NAMALWA (cell line): ENCODE results near the gene SIRPA.

Experiments
- DNase-seq: peaks from one replicate; pipeline ENCODE4 v3.0.0-alpha.2; 2015; ENCODE audit warnings: low spot score

SIRPA gene

DNA sequence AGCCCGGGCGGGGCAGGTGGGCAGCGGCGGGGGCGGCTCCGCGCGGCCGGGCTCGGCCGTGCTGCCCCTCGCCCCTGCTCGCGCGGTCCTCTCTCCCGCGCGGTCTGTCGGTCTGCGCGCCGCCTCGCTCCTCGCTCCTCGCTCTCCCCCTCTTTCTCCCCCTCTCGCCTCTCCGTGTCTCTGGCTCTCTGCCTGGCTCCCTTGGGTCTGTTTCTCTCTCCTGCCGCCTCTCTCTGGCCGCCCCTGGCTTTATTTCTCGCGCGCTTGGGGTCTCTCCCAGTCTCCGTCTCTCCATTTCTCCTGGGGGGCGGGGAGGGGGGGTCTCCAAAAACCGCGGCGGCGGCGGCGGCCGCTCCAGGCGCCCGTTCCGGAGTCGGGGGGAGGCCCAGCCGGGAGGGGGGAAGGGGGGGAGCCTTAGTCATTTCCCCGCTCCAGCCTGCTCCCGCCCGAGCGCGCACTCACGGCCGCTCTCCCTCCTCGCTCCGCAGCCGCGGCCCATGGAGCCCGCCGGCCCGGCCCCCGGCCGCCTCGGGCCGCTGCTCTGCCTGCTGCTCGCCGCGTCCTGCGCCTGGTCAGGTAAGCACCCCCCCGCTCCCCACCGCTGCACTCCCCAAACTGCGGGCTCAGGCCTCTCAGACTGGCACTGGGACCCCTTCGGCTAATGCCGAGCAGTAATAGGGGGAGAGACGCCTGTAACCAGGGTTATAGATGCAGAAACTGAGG is at the start of gene SIRPA:
SIRPA (plus strand) TSS at position 457 of the 723 bp plus-strand sequence; CDS start at position 498, 41 bp downstream.
- DNase-seq: no peak

DNA sequence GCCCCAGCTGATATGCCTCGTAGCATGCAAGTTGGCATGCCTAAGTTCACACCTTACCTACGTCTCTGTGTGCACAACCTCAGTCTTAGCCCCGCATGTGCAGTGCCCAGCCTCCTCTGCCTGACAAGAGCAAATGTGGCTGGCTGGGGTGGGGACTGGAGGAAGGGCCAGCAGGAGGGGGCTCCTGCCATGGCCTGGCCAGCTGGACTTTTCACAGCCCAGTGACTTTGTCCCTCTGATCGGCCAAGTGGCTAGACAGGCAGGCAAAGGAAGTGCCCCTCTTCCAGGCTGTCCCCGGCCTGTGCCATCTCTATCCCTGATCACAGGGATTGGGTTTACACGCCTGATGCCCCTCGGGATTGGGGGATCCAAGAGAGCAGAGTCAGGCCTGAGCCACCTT is 49.5 kb upstream of the SIRPA start:
- no peak for DNase-seq

DNA sequence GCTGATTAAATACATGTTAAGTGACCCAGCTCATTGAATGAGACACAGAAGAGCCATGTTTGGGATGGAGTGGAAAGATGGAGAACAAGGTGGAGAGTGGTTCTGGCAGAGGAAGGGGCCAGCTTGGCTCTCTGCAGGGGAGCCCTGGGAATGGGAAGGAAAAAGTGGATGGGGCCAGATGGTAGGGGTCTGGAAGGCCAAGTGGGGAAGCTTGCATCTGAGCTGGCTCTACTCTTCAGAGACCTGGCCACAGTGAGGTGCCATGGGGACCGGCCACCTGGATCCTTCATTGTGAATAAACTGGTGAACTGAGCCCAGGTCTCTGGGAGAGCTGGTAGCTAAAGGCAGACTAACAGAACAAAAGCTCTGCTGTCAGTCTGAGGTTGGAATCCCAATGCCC is 48.9 kb upstream of the SIRPA start:
- no peak for DNase-seq

DNA sequence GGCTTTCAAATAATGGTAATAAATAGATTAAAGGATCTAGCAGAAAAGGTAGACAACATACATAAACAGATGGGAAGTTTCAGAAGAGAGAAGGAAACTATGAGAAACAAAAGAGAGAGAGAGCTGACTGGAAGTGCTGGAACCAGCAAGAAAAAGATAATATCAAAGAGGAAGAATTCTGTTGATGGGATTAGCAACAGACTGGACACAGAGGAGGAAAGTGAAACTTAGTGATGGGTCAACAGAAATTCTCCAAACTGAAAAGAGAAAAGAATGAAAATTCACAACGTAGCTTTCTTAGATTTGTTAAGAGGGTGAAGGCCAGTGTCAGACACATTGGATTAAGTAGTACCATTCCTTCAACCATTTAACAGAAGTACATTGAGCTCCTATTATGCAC is 48.3 kb upstream of the SIRPA start:
- no peak for DNase-seq

DNA sequence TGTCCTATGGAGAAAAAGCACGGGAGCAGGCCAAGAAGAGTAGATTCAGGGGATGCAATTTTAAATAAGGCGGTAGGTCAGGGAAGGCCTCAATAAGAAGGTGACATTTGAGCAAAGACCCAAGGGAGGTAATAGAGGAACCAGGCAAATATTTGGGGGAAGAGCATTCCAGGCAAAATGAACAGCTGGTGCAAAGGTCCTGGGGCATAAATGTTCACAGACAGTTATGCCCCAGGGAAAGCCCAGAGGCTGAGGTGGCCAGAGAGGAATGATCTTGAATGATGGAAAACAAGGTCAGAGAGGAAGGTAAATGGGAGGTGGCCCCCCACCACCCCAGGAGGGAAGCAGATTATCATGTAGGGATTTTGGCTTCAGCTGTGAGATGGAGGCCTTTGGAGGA is 47.4 kb upstream of the SIRPA start:
- DNase-seq: no peak

DNA sequence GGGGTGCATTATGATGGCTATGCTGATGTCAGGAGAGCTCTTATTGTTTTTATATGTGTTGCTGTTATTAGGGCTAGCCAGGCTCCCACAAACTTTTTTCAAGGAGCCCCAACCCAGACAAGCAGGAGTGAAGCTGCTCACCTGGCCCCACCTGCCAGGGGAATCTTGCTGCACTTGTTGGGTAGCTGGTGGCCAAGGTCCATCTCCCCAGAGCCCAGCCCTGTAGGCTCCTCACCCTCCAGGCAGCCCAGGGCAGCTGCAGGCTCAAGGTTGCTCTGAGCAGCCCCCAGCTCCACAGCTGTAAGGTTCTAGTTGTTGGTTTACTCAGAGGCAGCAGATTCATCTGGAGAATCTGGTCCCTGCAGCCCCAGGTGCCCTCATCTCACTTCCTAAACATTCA is 46.8 kb upstream of the SIRPA start:
- DNase-seq: no peak

DNA sequence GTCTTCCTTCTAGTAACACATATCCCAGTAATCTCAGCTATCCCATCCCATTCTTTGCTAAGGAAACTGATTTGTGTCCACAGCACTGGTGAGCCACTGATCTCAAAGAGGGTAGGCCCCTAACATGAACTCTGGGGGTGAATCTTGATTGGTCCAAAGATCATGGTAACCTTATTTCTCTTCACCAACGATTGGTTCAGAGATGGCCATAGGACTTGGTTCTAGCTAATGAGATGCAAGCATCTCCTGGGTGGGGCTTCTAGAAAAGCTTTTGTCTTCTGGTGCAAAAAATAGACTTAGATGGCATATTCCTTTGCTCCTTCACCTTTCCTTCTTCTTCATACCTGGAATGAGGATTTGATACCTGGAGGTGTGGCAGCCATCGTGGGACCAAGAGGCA is 43.8 kb upstream of the SIRPA start:
- DNase-seq: no peak

DNA sequence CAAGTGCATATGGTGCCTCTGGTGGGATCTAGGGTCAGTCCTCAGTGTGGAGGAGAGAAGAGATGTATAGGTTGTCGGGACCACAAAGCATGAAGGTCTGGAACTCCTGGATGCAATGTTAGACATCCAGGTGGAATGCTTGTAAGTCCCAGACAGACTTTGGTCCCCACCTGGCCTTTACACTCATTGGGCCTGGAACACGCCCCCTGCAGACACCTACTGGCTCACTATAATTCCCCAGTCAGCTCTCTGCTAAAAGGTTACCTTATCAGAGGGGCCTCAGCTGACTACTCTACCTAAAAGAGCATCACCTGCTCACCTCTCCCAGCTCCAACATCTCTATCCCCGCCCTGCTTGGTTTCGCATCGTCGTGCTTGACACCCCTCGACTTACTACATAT is 41.7 kb upstream of the SIRPA start:
- no peak for DNase-seq

DNA sequence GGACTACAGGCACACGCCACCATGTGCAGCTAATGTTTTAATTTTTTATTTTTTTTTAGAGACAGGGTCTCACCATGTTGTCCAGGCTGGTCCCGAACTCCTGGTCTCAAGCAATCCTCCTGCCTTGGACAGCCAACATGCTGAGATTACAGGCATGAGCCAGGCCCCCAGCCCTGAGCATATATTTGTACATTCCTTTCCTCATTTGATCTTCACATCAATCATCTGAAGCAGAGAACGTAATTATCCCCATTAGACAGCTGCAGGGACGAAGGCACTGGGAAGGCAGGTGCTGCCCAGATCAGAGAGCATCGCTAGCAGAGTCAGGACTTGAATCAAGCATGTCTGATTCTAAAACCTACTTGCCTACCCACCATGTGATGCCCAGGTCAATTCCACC is 41.0 kb upstream of the SIRPA start:
- DNase-seq: no peak

DNA sequence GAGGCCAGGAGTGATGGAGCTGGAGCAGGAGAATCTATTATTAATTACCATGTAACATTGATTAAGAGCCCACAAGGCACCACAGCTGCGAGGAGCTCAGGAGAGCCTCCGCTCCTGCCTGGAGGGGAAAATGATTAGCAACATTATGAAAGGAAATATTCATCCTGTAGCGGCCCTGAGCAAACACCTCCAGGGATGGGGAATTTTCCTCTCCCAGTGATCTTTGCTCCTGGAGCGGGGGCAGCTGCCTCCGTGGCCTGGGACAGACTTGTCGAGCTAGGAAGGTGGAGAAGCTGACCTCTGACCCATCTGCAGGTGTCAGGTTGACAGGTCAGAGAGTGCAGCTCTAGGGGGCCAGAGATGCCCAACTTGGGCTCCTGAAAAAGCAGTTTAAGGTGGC is 40.1 kb upstream of the SIRPA start:
- no peak for DNase-seq

DNA sequence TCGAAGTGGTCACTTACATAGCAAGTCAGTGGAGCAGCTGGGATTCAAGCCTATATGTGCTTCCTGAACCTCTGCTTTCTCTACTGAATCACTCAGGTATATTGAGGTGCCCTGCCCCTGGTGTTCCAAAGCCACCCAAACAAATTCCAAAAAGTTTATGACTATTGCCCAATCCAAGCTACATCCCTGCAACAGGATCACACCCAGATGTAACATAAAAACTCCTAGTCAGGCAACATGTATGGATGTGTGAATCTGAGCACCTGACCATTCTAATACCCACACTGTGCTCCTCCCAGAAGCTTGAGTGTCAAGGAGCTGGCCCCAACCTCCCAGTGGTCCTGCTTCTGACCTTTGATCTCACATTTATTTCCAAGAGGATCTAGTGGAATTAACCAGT is 39.5 kb upstream of the SIRPA start:
- no peak for DNase-seq

DNA sequence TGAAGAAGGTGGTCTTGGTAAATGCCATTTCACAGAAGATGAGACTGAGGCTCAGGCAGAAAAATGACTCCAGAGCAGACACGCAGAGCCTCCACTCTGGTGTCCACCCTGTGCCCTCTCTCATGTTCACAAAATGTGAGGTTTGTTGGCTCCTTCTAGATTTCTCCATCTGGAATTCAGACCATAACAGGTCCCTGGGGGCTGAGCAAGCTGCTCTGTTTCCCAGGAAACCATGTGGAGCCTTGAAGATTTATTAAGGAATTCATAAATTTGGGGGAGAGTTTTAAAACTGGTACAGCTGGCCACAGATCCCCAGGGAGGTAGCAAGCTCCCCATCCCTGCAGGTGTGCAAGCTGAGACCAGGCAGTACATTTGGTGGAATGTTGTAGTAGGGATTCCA is 38.8 kb upstream of the SIRPA start:
- no peak for DNase-seq

DNA sequence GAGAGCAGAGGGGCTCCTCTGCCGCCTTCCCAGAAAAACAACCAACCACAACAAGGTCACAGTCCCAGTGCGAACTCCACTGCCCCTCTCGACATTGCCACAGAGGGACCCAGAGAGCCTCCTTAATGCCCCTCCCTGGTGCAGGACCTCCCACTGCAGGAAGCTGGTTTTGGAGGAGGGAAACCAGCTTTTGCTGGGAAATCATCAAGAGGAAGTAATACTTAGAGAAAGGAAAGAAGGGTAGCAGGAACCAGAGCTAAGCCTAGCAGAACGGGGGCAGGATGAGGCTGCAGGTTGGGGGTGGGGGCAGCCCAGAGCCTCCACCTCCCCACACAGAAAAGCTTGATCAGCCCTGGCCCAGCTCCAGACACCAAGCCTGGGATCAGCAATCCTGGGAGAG is 37.7 kb upstream of the SIRPA start:
- no peak for DNase-seq

DNA sequence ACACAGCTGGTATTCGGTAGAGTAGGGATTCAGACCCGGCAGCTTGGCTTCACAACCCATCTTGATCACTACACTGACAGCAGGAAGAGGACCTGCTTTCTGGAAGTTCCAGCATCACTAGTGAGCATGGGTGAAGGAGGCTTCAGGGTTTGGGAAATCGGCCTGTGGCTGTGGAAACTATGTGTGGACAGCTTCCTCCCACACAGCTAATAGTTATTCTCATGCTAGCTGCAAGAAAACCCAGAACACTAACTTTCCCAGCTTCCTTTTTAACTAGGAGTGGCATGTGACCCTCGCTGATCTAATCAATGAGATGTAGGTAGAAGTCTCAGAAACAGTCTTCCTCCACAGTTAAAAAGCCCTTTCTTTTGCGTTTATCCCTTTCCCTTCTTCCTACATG is 36.3 kb upstream of the SIRPA start:
- no peak for DNase-seq

DNA sequence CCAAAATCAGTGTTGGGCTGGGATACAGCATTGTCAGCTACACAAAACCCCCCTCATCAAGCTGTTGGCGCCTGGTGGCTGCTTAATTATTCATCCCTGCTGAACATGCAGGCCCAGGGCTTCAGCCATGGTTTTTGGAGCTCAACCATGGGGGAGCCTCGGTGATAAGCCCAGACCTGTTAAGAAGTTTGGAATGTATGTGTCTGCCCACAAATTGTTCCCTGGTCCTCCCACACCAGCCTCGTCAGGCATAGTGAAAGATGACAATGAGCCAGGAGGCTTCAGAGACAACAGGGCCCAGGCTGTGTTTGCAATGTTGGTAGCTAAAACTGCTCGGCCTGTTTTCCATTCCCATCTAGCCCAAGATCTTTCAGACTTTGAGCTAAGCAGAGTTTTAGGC is 34.8 kb upstream of the SIRPA start:
- no peak for DNase-seq

DNA sequence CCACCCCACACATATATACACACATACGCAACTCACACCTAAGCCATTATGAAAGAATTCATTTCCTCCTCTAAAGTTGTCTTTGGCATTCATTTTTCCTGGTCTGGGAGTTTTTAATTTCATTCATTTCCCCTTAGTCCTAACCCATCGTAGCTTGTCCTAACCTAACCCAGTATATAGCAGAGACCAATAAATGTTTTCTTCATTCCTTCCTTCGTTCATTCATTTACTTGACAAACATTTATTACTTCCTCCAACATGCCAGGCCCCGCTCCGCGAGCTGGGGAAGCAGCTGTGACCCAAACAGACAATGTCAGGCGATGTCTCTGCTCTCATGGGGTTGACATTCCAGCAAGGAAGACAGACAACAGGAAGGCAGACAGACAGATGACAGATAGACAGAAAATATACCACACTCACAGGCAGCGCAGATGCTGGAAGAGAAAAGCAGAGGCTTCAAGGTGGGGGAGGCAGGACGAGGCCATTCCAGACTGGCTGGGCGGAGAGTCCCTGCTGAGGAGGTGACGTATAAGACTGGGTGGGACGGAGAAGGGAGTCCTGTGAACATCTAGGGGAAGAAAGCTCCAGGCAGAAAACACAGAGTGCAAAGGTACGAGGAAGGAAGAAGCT is 33.7 kb upstream of the SIRPA start:
- DNase-seq: no peak

DNA sequence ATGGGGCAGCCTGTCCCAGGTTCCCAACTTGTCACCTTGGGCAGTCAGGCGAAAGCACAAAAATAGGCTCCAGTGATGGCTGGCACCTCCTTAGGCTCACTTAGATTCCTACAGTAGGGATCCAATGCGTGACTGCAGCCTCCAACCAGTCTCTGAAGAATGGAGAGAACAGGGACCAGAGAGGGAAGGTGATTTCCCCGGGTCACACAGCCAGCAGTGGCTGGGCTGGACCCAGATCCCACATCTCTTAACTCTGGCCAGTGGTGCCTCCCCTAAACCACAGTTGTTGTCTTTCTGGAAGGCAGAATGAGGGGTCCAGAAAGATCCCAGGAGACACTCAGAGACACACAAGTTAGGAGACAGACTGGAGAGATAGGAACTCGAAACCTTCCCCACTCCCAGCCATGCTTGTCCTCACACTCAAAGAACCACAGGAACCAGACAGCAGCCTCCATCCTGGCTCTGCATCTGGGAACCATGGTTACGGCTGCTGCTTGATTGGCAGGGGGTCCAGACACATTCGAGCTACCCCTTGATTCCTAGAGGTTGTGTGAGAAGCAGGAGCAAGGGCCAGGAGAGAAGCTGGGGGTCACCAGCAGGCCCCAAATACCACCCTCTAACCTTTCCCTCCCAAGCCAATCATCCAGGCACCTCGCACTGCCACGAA is 33.1 kb upstream of the SIRPA start:
- DNase-seq: no peak

DNA sequence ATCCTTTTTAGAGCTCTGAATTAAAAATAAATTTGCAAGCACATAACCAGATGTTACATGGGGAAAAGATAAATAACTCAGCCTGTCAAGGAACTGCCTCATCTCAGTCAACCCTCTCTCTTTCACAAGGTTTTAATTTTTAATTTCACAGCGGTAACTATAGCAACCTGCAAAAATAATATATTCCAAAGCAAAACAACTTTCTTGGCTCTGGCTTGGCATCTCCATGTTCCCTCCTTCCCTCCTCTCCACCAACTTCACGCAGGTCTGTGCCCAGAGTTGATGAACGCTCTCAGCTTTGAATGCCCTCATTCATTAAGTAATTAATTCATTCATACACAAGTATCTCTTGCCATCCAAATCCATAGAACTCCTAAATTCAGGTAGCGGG is 32.5 kb upstream of the SIRPA start:
- no peak for DNase-seq

DNA sequence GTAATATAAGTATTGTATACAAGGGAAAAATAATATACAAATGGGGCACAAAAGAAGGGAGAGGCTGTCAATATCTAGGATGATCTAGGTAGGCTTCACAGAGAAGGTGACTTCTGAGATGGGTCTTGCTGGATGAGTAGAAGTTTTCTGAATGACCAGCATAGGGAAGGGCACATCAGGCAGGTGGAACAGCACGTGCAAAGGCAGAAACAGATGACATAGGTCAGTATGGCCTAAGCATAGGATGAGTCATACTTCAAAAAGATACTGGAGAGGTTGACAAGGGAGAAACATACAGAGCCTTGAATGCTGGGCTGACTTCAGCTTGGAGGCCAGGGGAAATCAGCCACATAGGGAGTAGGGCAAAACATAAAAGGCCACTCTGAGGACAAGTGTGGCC is 31.9 kb upstream of the SIRPA start:
- no peak for DNase-seq

DNA sequence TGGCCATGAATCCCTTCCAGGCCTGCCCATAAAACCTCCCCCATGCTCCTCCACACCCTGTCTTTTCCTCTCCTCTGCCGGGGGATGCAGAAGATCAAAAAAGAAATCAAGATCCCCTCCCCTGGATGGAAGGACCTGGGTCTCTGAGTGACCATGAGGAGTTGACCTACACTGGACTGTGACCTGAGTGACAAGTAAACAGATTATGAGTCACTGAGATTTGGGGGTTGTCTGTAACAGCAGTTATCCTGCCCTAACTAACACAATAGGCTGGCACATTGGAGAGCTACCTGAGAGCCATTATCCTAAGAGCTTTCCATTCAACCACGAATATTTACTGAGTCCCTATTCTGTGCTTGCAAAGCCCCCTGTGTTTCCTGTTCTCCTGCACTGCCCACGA is 28.4 kb upstream of the SIRPA start:
- DNase-seq: no peak

DNA sequence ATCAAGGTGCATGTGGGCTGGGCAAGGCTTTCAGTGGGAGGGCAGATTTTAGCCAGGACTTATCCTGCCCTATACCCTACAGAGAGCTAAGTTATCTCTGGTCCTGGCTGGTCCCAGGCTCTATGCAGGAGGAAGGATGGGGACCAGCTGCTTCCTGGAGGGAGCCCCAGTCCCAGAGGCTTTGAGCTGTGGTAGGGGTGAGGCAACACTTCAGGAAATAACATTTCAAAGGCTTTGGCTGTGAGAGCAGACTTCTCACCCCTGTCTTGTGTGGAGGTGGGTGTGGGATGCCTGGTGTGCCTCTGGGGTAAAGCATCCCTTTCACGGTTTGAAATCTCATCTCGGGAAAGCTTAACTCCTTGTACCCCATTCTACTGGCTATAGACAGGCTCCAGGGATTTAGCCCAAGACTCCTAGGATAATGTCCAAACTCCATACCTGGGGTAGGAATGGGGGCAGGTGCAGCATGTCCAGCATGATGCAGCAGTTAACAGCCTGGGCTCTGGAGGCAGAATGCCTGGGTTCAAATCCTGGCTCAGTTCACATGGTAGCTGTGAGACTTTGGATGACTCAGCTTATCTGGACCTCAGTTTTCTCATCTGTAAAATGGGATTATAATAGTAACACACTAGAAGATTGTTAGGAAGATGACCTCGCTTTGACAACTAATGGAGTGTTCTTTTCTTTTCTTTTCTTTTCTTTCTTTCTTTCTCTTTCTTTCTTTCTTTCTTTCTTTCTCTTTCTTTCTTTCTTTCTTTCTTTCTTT is 27.5 kb upstream of the SIRPA start:
- DNase-seq: no peak

DNA sequence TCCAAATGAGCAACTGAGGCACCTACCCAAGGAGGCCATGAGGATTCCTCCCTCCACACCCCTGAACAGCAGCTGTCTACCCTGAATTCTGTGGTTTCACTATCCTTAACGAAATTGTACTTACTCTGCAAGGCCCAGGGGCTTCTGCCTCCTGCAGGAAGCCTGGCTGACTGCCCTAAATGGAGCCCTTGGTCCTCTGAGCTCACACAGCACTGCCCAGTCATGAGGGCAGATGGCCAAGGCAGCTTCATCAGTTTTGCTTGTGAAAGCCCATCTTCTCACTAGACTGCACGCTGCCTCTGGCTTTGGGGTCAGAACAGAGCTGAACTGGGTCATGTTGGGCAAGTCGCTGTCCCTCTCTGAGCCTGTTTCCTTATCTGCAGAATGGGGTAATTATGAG is 26.4 kb upstream of the SIRPA start:
- DNase-seq: no peak

DNA sequence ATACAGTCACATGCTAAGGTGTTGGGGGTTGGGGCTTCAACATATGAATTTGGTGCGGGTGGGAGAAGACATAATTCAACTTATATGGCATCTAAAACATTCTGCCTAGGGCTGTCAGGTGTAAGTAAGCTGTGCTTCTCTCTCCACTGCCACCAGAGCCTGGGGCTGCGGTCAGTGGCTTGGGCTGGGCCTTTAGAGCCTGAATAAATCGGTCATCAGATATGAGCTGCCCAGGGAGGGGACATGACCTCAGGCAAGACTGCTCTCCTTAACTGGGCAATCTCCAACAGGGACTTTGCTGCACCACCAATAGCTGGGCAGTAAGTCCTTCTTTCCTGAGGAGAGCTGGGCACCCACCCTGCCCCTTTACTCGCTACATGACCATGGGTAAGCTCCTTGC is 24.9 kb upstream of the SIRPA start:
- no peak for DNase-seq
